ENCODE data around the gene CA5A.

DNA sequence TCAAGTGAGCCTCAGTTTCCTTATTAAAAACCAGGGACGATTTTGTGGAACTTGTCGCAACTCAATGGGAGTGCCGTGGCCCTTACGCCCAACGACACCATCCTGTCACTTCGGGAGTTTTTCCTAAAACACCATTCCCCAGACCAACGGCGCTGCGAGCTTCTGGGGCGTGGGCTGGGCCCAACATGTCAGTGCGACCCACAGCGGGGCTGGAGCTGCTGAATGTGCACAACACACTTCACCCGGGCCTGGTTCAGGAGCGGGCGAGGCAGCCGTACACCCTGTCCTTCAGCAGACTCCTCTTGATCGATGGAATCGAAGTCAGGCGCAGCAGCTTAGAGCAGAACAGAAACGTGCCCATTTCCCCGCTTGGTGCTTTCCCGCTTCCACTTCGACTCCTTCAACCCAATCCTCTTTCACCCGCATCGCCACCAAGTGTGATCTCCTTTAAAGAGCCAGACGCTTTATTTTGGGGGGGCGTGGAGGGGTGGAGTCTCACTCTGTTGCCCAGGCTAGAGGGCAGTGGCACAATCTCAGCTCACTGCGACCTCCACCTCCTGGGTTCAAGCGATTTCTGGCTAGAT is 53.8 kb downstream of the CA5A start:
- TF ChIP-seq EZH2 (IDR thresholded peaks at IDR 0.05) (no peak), POLR2AphosphoS5 (IDR thresholded peaks at IDR 0.05; ENCODE audit: borderline replicate concordance, low read depth, low read length) (no peak), FOXP2 (optimal IDR thresholded peaks at IDR 0.05; ENCODE audit: control extremely low read depth, extremely low read length, insufficient read depth) (no peak)
